Caco-2 (cell line): ENCODE results near the gene ADM5. TPM values are rescaled to one million over a fixed set of nuclear protein-coding genes. Genes with fewer than 3 reads are reported as not detected.
A peak's percentile ranks its signal among the peaks of the same experiment; 100 is the strongest.

Experiments used
- BruUV-seq: library from RNA; stranded (reverse); fragments of 400-500 nt; replicated peaks from 2 replicates; lab custom pipeline; 2021; lab: Mats Ljungman, UMichigan
- CTCF ChIA-PET: fragments of 300-600 bp; sonication (Branson Sonifier 250); formaldehyde crosslinking; loops from one replicate; lab custom pipeline; 2022; ENCODE audit warnings: antibody characterized with exemption; lab: Charles Lee
- POLR2A ChIA-PET: fragments of 300-600 bp; sonication (Branson Sonifier 250); formaldehyde crosslinking; loops from one replicate; lab custom pipeline; 2022; ENCODE audit warnings: antibody characterized with exemption; lab: Charles Lee
- DNase-seq, 2 experiments: peaks; one replicate each; pipeline versions ENCODE4 v3.0.0 to v3.0.0-alpha.2; 2020 to 2022
- H3K27me3 ChIP-seq: replicated peaks from 2 replicates; pipeline ENCODE4 v1.6.0; 2011; ENCODE audit warnings: low read length; ENCODE audit not compliant: control insufficient read depth, insufficient read depth
- H3K36me3 ChIP-seq: 2 replicates; pipeline ENCODE4 v1.5.1; 2011; ENCODE audit warnings: low read length; ENCODE audit not compliant: control insufficient read depth, insufficient read depth
- H3K4me1 ChIP-seq: fragments of 250-450 bp; sonication (Bioruptor Pico); 2 replicates; pipeline ENCODE4 v1.5.1; 2020; ENCODE audit warnings: mild to moderate bottlenecking
- H3K4me3 ChIP-seq: 2 replicates; pipeline ENCODE4 v1.5.1; 2011; ENCODE audit warnings: low read depth, mild to moderate bottlenecking, control low read depth, low read length
- H3K9me3 ChIP-seq: fragments of 250-450 bp; sonication (Bioruptor Pico); 2 replicates; pipeline ENCODE4 v1.5.1; 2020; ENCODE audit warnings: mild to moderate bottlenecking, moderate library complexity
- H3K27ac Mint-ChIP-seq: one replicate; pipeline ENCODE4 v1.8.0; 2022; ENCODE audit warnings: mixed read lengths; ENCODE audit not compliant: unreplicated experiment
- H3K27me3 Mint-ChIP-seq: one replicate; pipeline ENCODE4 v1.8.0; 2022; ENCODE audit warnings: mixed read lengths; ENCODE audit not compliant: insufficient read depth, unreplicated experiment
- H3K36me3 Mint-ChIP-seq: one replicate; pipeline ENCODE4 v1.8.0; 2022; ENCODE audit warnings: mild to moderate bottlenecking, mixed read lengths; ENCODE audit not compliant: insufficient read depth, unreplicated experiment
- H3K4me1 Mint-ChIP-seq: one replicate; pipeline ENCODE4 v1.8.0; 2022; ENCODE audit warnings: low read depth, mixed read lengths; ENCODE audit not compliant: unreplicated experiment
- H3K4me3 Mint-ChIP-seq: one replicate; pipeline ENCODE4 v1.8.0; 2022; ENCODE audit warnings: mild to moderate bottlenecking, moderate library complexity, mixed read lengths; ENCODE audit not compliant: unreplicated experiment
- H3K9me3 Mint-ChIP-seq: one replicate; pipeline ENCODE4 v1.8.0; 2022; ENCODE audit warnings: mixed read lengths; ENCODE audit not compliant: unreplicated experiment
- intact Hi-C: fragments of 100-400 bp; cut with micrococcal nuclease; formaldehyde crosslinking; loops from one replicate; pipeline ENCODE4 v1.10.0; 2022; ENCODE audit not compliant: unreplicated experiment
- total RNA-seq: library from RNA; stranded (reverse); gene quantifications from 2 replicates; pipeline ENCODE4 v1.2.3, GENCODE V29; 2022
- TF ChIP-seq, protein P1 (sequence below), 2 experiments: fragments of 200-600 bp in 1 of 2; IDR thresholded peaks; 1 replicate in 1 of 2; 2 replicates in 1 of 2; pipeline versions ENCODE4 v1.5.1 to v1.8.0; 2011 to 2022; ENCODE audit warnings: antibody characterized with exemption in 1 of 2, control low read depth in 1 of 2, inconsistent platforms in 1 of 2, low read depth in 1 of 2, low read length in 1 of 2, mild to moderate bottlenecking in 1 of 2, moderate library complexity in 1 of 2; ENCODE audit not compliant: insufficient read depth in 1 of 2, severe bottlenecking in 1 of 2, unreplicated experiment in 1 of 2

The ADM5 gene
- total RNA-seq, 1 experiment from 2014 or later: 8.5 TPM

DNA sequence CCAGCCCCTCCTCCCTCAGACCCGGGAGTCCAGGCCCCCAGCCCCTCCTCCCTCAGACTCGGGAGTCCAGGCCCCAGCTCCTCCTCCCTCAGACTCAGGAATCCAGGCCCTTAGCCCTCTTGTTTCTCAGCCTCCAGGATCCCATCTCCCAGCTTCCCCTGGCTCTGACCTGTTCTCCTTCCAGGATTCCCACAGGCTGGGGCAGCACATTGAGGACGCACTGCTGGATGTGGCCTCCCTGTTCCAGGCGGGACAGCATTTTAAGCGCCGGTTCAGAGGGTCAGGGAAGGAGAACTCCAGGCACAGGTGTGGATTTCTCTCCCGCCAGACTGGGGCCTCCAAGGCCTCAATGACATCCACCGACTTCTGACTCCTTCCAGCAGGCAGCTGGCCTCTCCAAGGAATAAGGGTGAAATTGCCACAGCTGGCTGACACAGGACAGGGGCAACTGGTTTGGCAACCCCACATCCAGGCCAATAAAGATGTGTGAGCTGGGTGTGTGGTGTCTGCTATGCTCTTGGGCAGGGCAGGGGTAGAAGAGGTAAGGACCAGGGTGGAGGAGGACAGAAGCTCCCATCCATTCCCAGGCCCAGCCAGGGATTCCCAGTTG lies 23.9 kb downstream of the ADM5 start:
- peak overlapping the region; percentile 74 for H3K27ac Mint-ChIP-seq
- POLR2A ChIA-PET: interaction anchor here (0.5 to 0.6 kb wide), 4 partner anchors 38 to 200 kb away, joined by 5 to 13 read pairs (median 6); partner anchors contain the start of gene AP2A1
- no TSS peak for BruUV-seq

DNA sequence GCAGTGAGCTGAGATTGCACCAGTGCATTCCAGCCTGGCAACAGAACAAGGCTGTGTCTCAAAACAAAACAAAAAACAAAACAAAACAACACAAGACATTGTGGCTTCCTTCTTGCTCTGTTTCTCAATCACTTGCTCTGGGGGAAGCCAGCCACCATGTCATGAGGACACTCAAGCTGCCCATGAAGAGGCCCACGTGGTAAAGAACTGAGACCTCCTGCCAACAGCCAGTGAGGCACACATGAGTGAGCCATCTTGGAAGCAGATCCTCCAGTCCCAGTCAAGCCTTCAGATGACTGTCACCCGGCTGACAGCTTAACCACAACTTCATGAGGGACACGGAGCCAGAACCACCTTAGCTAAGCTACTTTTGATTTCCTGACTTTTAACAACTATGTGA lies 26.8 kb downstream of the ADM5 start:
- Mint-ChIP-seq H3K4me3 (no peak overlapping the region), H3K27me3 (no peaks in the 10 kb centered on the region), H3K4me1 (peaks cover 24% of the 10 kb centered on the region), H3K36me3 (peaks cover 14% of the 10 kb centered on the region), H3K27ac (no peak overlapping the region), H3K9me3 (peaks cover 8% of the 10 kb centered on the region)
- no peaks in the 10 kb centered on the region for H3K27me3 ChIP-seq
- POLR2A ChIA-PET: no interaction called here
- TF ChIP-seq, protein P1, sequence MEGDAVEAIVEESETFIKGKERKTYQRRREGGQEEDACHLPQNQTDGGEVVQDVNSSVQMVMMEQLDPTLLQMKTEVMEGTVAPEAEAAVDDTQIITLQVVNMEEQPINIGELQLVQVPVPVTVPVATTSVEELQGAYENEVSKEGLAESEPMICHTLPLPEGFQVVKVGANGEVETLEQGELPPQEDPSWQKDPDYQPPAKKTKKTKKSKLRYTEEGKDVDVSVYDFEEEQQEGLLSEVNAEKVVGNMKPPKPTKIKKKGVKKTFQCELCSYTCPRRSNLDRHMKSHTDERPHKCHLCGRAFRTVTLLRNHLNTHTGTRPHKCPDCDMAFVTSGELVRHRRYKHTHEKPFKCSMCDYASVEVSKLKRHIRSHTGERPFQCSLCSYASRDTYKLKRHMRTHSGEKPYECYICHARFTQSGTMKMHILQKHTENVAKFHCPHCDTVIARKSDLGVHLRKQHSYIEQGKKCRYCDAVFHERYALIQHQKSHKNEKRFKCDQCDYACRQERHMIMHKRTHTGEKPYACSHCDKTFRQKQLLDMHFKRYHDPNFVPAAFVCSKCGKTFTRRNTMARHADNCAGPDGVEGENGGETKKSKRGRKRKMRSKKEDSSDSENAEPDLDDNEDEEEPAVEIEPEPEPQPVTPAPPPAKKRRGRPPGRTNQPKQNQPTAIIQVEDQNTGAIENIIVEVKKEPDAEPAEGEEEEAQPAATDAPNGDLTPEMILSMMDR (IDR thresholded peaks at IDR 0.05; ENCODE audit: insufficient read depth in 1 of 2, low read depth in 1 of 2, low read length in 1 of 2, severe bottlenecking in 1 of 2, unreplicated experiment in 1 of 2): no peak
- no TSS peak for BruUV-seq
- DNase-seq: no peak
- CTCF ChIA-PET: no interaction called here
- intact Hi-C loops: no loop called here
- peaks cover 12% of the 10 kb centered on the region; the same call in 1 of the 2 replicates for H3K4me1 ChIP-seq
- no peaks in the 10 kb centered on the region for H3K9me3 ChIP-seq
- no peaks in the 10 kb centered on the region for H3K36me3 ChIP-seq
- no peak overlapping the region for H3K4me3 ChIP-seq

More for the DNA sequence above, 23.9 kb downstream of the ADM5 start:
- Mint-ChIP-seq H3K27me3 (no peaks in the 10 kb centered on the region), H3K36me3 (peaks cover 14% of the 10 kb centered on the region), H3K4me3 (no peak overlapping the region), H3K9me3 (peaks cover 8% of the 10 kb centered on the region), H3K4me1 (peaks cover 24% of the 10 kb centered on the region)
- Histone ChIP-seq H3K36me3 (no peaks in the 10 kb centered on the region), H3K4me1 (peaks cover 10% of the 10 kb centered on the region; the same call in 1 of the 2 replicates), H3K27me3 (no peaks in the 10 kb centered on the region), H3K4me3 (no peak overlapping the region), H3K9me3 (no peaks in the 10 kb centered on the region)
- DNase-seq: peak; percentile 74
- intact Hi-C loops: loop anchor here (5.0 kb wide), 1 partner anchor 54 kb away; the partner anchor contains the start of gene AP2A1
- TF ChIP-seq, protein P1 (IDR thresholded peaks at IDR 0.05; ENCODE audit: insufficient read depth in 1 of 2, low read depth in 1 of 2, low read length in 1 of 2, severe bottlenecking in 1 of 2, unreplicated experiment in 1 of 2): no peak
- CTCF ChIA-PET: interaction anchor here (0.7 to 0.9 kb wide), 2 partner anchors 35 to 71 kb away, joined by 3 to 4 read pairs; partner anchors contain the start of gene SCAF1

DNA sequence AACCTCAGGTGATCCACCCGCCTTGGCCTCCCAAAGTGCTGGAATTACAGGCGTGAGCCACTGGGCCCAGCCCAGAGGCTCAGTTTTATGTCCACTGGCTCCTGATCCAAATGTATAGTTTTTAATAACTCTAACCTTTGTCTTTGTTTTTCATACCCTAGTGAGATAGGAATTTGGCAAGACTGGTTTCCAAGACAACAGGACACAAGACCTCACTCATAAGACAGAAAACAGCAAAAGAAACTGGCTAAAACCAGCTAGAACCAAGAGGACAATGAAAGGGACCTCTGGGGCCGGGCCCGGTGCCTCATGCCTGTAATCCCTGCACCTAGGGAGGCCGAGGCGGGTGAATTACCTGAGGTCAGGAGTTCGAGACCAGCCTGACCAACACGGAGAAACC lies 29.1 kb downstream of the ADM5 start:
- no peak for DNase-seq
- intact Hi-C loops: no loop called here
- H3K27me3 Mint-ChIP-seq: no peaks in the 10 kb centered on the region
- H3K9me3 ChIP-seq: peaks cover 2% of the 10 kb centered on the region
- TF ChIP-seq, protein P1 (IDR thresholded peaks at IDR 0.05; ENCODE audit: insufficient read depth in 1 of 2, low read depth in 1 of 2, low read length in 1 of 2, severe bottlenecking in 1 of 2, unreplicated experiment in 1 of 2): no peak
- peaks cover 13% of the 10 kb centered on the region for H3K4me1 ChIP-seq
- peaks cover 8% of the 10 kb centered on the region for H3K9me3 Mint-ChIP-seq
- H3K27ac Mint-ChIP-seq: no peak overlapping the region
- H3K4me1 Mint-ChIP-seq: peaks cover 11% of the 10 kb centered on the region
- ChIA-PET CTCF (interaction anchor here (0.6 to 1.2 kb wide), 3 partner anchors 48 to 279 kb away, joined by 3 to 5 read pairs (median 4); partner anchors contain the start of gene AP2A1), POLR2A (no interaction called here)
- H3K27me3 ChIP-seq: no peaks in the 10 kb centered on the region
- H3K36me3 Mint-ChIP-seq: peaks cover under 1% of the 10 kb centered on the region
- BruUV-seq: no TSS peak
- H3K4me3 ChIP-seq: no peak overlapping the region
- no peak overlapping the region for H3K4me3 Mint-ChIP-seq
- H3K36me3 ChIP-seq: no peaks in the 10 kb centered on the region
